OCI-LY1 (cell line): ENCODE data around the gene THAP2.

Experiments used
- H2AFZ ChIP-seq: fragments of 200-600 bp; sonication (generic), shearing (Covaris generic); 2 replicates; pipeline ENCODE4 v1.6.0; 2014; ENCODE audit warnings: antibody characterized with exemption, mild to moderate bottlenecking, low read length
- H3F3A ChIP-seq: fragments of 200-600 bp; sonication (generic), shearing (Covaris generic); 2 replicates; pipeline ENCODE4 v1.6.0; 2014; ENCODE audit warnings: mild to moderate bottlenecking, antibody characterized with exemption, low read length, moderate library complexity; ENCODE audit not compliant: insufficient read depth
- H3K27ac ChIP-seq: fragments of 200-600 bp; sonication (generic); 2 replicates; pipeline ENCODE4 v1.5.1; 2014; ENCODE audit warnings: low read length, mixed run types, mild to moderate bottlenecking, low read depth; ENCODE audit not compliant: poor library complexity, severe bottlenecking
- H3K27me3 ChIP-seq: fragments of 200-600 bp; sonication (generic); 2 replicates; pipeline ENCODE4 v1.6.0; 2014; ENCODE audit warnings: antibody characterized with exemption, mild to moderate bottlenecking, low read length, moderate library complexity; ENCODE audit not compliant: insufficient read depth
- H3K36me3 ChIP-seq: fragments of 200-600 bp; sonication (generic); 2 replicates; pipeline ENCODE4 v1.6.1; 2014; ENCODE audit warnings: mild to moderate bottlenecking, antibody characterized with exemption, low read length, moderate library complexity, mixed read lengths; ENCODE audit not compliant: insufficient read depth
- H3K4me1 ChIP-seq: fragments of 200-600 bp; sonication (generic); 2 replicates; pipeline ENCODE4 v1.5.1; 2014; ENCODE audit warnings: mild to moderate bottlenecking, low read length, moderate library complexity; ENCODE audit not compliant: insufficient read depth, severe bottlenecking
- H3K4me2 ChIP-seq: fragments of 200-600 bp; sonication (generic), shearing (Covaris generic); 2 replicates; pipeline ENCODE4 v1.6.1; 2014; ENCODE audit warnings: low read length
- H3K4me3 ChIP-seq: fragments of 200-600 bp; sonication (generic); 2 replicates; pipeline ENCODE4 v1.5.1; 2014; ENCODE audit warnings: low read length, low read depth, mild to moderate bottlenecking, mixed read lengths; ENCODE audit not compliant: poor library complexity, severe bottlenecking
- H3K79me2 ChIP-seq: fragments of 200-600 bp; shearing (Covaris generic); 2 replicates; pipeline ENCODE4 v1.6.1; 2016; ENCODE audit warnings: mixed run types, low read length, mixed read lengths; ENCODE audit not compliant: insufficient read depth
- H3K9ac ChIP-seq: fragments of 200-600 bp; sonication (generic), shearing (Covaris generic); 2 replicates; pipeline ENCODE4 v1.6.1; 2014; ENCODE audit warnings: mild to moderate bottlenecking, low read length, mixed read lengths
- H3K9me2 ChIP-seq: fragments of 200-600 bp; sonication (generic), shearing (Covaris generic); 2 replicates; pipeline ENCODE4 v1.6.1; 2014; ENCODE audit warnings: low read depth, mild to moderate bottlenecking, low read length, mixed read lengths
- H3K9me3 ChIP-seq: fragments of 200-600 bp; shearing (Covaris generic); 2 replicates; pipeline ENCODE4 v1.6.1; 2014; ENCODE audit warnings: low read length, mixed read lengths
- H4K20me1 ChIP-seq: fragments of 200-600 bp; sonication (generic), shearing (Covaris generic); 2 replicates; pipeline ENCODE4 v1.6.0; 2016; ENCODE audit warnings: mild to moderate bottlenecking, low read length; ENCODE audit not compliant: insufficient read depth
- CTCF ChIP-seq: fragments of 200-600 bp; sonication (generic), shearing (Covaris generic); IDR thresholded peaks from 2 replicates; pipeline ENCODE4 v1.5.1; 2017; ENCODE audit warnings: mild to moderate bottlenecking, antibody characterized with exemption, low read length, moderate library complexity, mixed read lengths
- EZH2 ChIP-seq: fragments of 200-600 bp; sonication (generic), shearing (Covaris generic); IDR thresholded peaks from 2 replicates; pipeline ENCODE4 v1.8.0; 2017; ENCODE audit warnings: borderline replicate concordance, mixed run types, mild to moderate bottlenecking, antibody characterized with exemption, low read length, moderate library complexity, mixed read lengths

THAP2 gene

DNA sequence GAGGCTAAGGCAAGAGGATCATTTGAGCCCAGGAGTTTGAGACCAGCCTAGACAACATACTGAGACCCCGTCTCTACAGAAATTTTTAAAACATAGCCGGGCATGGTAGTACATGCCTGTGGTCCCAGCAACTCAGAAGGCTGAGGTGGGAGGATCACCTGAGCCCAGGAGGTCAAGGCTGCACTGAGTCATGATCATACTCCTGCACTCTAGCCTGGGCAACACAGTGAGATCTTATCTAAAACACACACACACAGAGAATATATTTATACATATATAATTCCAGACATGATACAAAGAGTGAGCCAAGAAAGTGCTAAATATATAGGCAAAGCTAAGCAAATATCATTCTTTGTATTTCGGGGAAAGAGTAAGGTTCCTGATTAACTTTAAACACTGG lies 9.9 kb upstream of the THAP2 start:
- H3K79me2 ChIP-seq = peaks cover 62% of the 10 kb centered on the region
- TF ChIP-seq EZH2 (no peak), CTCF (no peak)
- H3F3A ChIP-seq = no peaks in the 10 kb centered on the region
- H2AFZ ChIP-seq = no peak overlapping the region
- no peaks in the 10 kb centered on the region for H3K9me2 ChIP-seq
- no peak overlapping the region for H3K27ac ChIP-seq
- no peaks in the 10 kb centered on the region for H3K27me3 ChIP-seq
- no peaks in the 10 kb centered on the region for H4K20me1 ChIP-seq
- H3K9ac ChIP-seq = no peak overlapping the region
- no peaks in the 10 kb centered on the region for H3K4me1 ChIP-seq
- H3K4me2 ChIP-seq = no peak overlapping the region
- 0 out of 2 replicates have a peak, but pooled peaks cover 11% of the 10 kb centered on the region for H3K9me3 ChIP-seq
- peaks cover 95% of the 10 kb centered on the region for H3K36me3 ChIP-seq
- no peak overlapping the region for H3K4me3 ChIP-seq

DNA sequence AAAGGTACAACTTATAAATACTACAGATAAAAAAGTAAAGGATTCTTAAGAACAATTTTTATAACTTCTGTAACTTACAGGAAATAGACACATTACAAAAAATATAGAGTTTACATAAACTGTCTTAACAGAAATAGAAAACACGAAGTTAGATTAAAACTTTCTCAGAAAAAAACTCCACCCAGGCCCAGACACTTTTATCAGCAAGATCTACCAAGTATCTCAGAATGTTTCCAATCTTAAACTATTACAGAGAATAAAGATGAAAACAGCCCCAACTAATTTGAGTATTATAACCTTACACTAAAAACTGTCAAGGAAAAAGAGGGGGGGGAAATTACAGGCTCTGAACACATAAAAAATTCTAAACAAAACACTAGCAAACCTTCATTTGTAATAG lies 8.6 kb upstream of the THAP2 start:
- Histone ChIP-seq H3K9ac (no peak overlapping the region), H3K9me2 (no peaks in the 10 kb centered on the region), H3K36me3 (peaks cover 96% of the 10 kb centered on the region), H3K4me2 (no peak overlapping the region), H4K20me1 (no peaks in the 10 kb centered on the region), H2AFZ (no peak overlapping the region), H3K4me1 (no peaks in the 10 kb centered on the region), H3K27ac (no peak overlapping the region), H3K79me2 (peaks cover 57% of the 10 kb centered on the region), H3K9me3 (0 out of 2 replicates have a peak, but pooled peaks cover 11% of the 10 kb centered on the region), H3K27me3 (no peaks in the 10 kb centered on the region), H3K4me3 (no peak overlapping the region), H3F3A (no peaks in the 10 kb centered on the region)
- TF ChIP-seq CTCF (no peak), EZH2 (no peak)

DNA sequence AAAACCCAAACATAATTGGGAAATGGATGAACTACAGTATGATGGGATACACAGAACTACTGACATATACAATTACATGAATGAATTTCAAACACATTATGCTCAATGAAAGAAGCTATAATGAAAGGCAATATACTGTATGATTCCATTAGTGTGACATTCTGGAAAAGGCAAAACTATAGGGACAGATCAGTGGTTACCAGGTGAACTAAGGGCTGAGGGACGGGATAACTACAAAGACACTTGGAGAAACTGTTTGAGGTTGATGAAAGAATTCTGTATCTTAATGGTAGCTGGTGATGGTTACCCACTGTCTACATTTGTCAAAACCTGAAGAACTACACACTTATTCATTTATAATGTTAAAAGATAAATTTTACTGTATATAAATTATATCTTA lies 8.2 kb upstream of the THAP2 start:
- Histone ChIP-seq H3K9me3 (0 out of 2 replicates have a peak, but pooled peaks cover 11% of the 10 kb centered on the region), H3K4me3 (no peak overlapping the region), H3K27ac (no peak overlapping the region), H3K79me2 (peaks cover 57% of the 10 kb centered on the region), H3F3A (no peaks in the 10 kb centered on the region), H3K9ac (no peak overlapping the region), H3K9me2 (no peaks in the 10 kb centered on the region), H3K36me3 (peaks cover 92% of the 10 kb centered on the region), H2AFZ (no peak overlapping the region), H4K20me1 (no peaks in the 10 kb centered on the region), H3K27me3 (no peaks in the 10 kb centered on the region), H3K4me2 (no peak overlapping the region), H3K4me1 (no peaks in the 10 kb centered on the region)
- no peak for TF ChIP-seq EZH2
- no peak for TF ChIP-seq CTCF
